ENCODE measurements around the gene TMEM143. TPM values are rescaled to one million over a fixed set of nuclear protein-coding genes. Genes with fewer than 3 reads are reported as not detected.
"Not testable (repeated sequence)": the region's sequence is repeated elsewhere in the genome, so short reads cannot be mapped to it uniquely, and the experiment has no call there.

The TMEM143 gene
- total RNA-seq, 2 experiments from 2014 or later, result 15.5 to 16.6 TPM

GRCh38 chr19:48394331-48395169, 30.8 kb upstream of the TMEM143 start:
- H3K9me3 Mint-ChIP-seq, result peaks cover 3% of the 10 kb centered on the region
- H3K4me3 Mint-ChIP-seq, result peak overlapping the region; percentile 49
- H3K36me3 Mint-ChIP-seq, result peaks cover under 1% of the 10 kb centered on the region
- peaks cover 50% of the 10 kb centered on the region for H3K27me3 Mint-ChIP-seq
- no peak for DNase-seq
- peaks cover 26% of the 10 kb centered on the region for H3K4me1 Mint-ChIP-seq
- no peak overlapping the region for H3K27ac Mint-ChIP-seq

- H3K36me3 Mint-ChIP-seq, result peaks cover 3% of the 10 kb centered on the region
- peak within 1 kb of the TSS; percentile 49 for H3K4me3 Mint-ChIP-seq
- no peaks in the 10 kb centered on the region for H3K9me3 Mint-ChIP-seq
- peaks cover 25% of the 10 kb centered on the region for H3K4me1 Mint-ChIP-seq
- H3K27ac Mint-ChIP-seq, result peak within 1 kb of the TSS; percentile 46
- peaks cover 50% of the 10 kb centered on the region for H3K27me3 Mint-ChIP-seq
- no peak for DNase-seq
These were observed 30.0 kb upstream of the TMEM143 start, which contains the start of gene GRIN2D for GRCh38 chr19:48393559-48394330. TSS of gene GRIN2D (plus strand) at chr19:48393668. CDS start at chr19:48398393, 4,725 bp downstream.

GRCh38 chr19:48392860-48393558, 29.3 kb upstream of the TMEM143 start:
- peaks cover 10% of the 10 kb centered on the region for H3K36me3 Mint-ChIP-seq
- H3K27ac Mint-ChIP-seq, result no peak overlapping the region
- H3K9me3 Mint-ChIP-seq, result no peaks in the 10 kb centered on the region
- no peak overlapping the region for H3K4me3 Mint-ChIP-seq
- H3K4me1 Mint-ChIP-seq, result peaks cover 27% of the 10 kb centered on the region
- peaks cover 48% of the 10 kb centered on the region for H3K27me3 Mint-ChIP-seq
- DNase-seq, result no peak

GRCh38 chr19:48392006-48392344, 28.2 kb upstream of the TMEM143 start:
- Mint-ChIP-seq H3K4me3 (peak overlapping the region; percentile 100), H3K36me3 (peaks cover 15% of the 10 kb centered on the region), H3K4me1 (peaks cover 22% of the 10 kb centered on the region), H3K27me3 (peaks cover 39% of the 10 kb centered on the region)
- not testable (repeated sequence) for DNase-seq, H3K27ac Mint-ChIP-seq, H3K9me3 Mint-ChIP-seq

GRCh38 chr19:48391100-48392005, 27.6 kb upstream of the TMEM143 start, which contains the start of gene KDELR1:
TSS of gene KDELR1 (minus strand) at chr19:48391551. CDS start at chr19:48391358, 193 bp downstream.
- peak; percentile 77 for DNase-seq
- peaks cover 34% of the 10 kb centered on the region for H3K27me3 Mint-ChIP-seq
- H3K36me3 Mint-ChIP-seq, result peaks cover 16% of the 10 kb centered on the region
- H3K9me3 Mint-ChIP-seq, result no peaks in the 10 kb centered on the region
- H3K27ac Mint-ChIP-seq, result peak within 1 kb of the TSS; percentile 98
- peak within 1 kb of the TSS; percentile 100 for H3K4me3 Mint-ChIP-seq
- H3K4me1 Mint-ChIP-seq, result peaks cover 22% of the 10 kb centered on the region

- Mint-ChIP-seq H3K36me3 (peaks cover 19% of the 10 kb centered on the region), H3K4me3 (peak overlapping the region; percentile 100), H3K4me1 (peaks cover 20% of the 10 kb centered on the region), H3K27me3 (peaks cover 25% of the 10 kb centered on the region), H3K27ac (peak overlapping the region; percentile 98), H3K9me3 (no peaks in the 10 kb centered on the region)
- DNase-seq, result peak; percentile 75
These were observed 26.7 kb upstream of the TMEM143 start for GRCh38 chr19:48390188-48391099.

- Mint-ChIP-seq H3K27ac (no peak overlapping the region), H3K27me3 (no peaks in the 10 kb centered on the region), H3K4me3 (no peak overlapping the region), H3K9me3 (no peaks in the 10 kb centered on the region), H3K36me3 (peaks cover 30% of the 10 kb centered on the region), H3K4me1 (peaks cover 11% of the 10 kb centered on the region)
- DNase-seq, result no peak
These were observed 23.2 kb upstream of the TMEM143 start for GRCh38 chr19:48386981-48387380.

GRCh38 chr19:48385461-48386087, 21.8 kb upstream of the TMEM143 start:
- Mint-ChIP-seq H3K27ac (no peak overlapping the region), H3K4me3 (no peak overlapping the region), H3K9me3 (no peaks in the 10 kb centered on the region), H3K36me3 (peaks cover 33% of the 10 kb centered on the region), H3K4me1 (peaks cover 11% of the 10 kb centered on the region), H3K27me3 (no peaks in the 10 kb centered on the region)
- no peak for DNase-seq

GRCh38 chr19:48382286-48382685, 18.5 kb upstream of the TMEM143 start:
- H3K4me3 Mint-ChIP-seq, result no peak overlapping the region
- H3K4me1 Mint-ChIP-seq, result no peaks in the 10 kb centered on the region
- H3K27me3 Mint-ChIP-seq, result no peaks in the 10 kb centered on the region
- peak overlapping the region; percentile 42 for H3K27ac Mint-ChIP-seq
- DNase-seq, result no peak
- peaks cover 22% of the 10 kb centered on the region for H3K36me3 Mint-ChIP-seq
- no peaks in the 10 kb centered on the region for H3K9me3 Mint-ChIP-seq

- Mint-ChIP-seq H3K27ac (no peak overlapping the region), H3K4me1 (no peaks in the 10 kb centered on the region), H3K4me3 (no peak overlapping the region), H3K9me3 (no peaks in the 10 kb centered on the region), H3K36me3 (peaks cover 19% of the 10 kb centered on the region), H3K27me3 (no peaks in the 10 kb centered on the region)
- no peak for DNase-seq
These were observed 17.6 kb upstream of the TMEM143 start for GRCh38 chr19:48381178-48381950.

- Mint-ChIP-seq H3K36me3 (peaks cover 12% of the 10 kb centered on the region), H3K27me3 (no peaks in the 10 kb centered on the region), H3K27ac (no peak overlapping the region), H3K9me3 (no peaks in the 10 kb centered on the region), H3K4me1 (no peaks in the 10 kb centered on the region), H3K4me3 (no peak overlapping the region)
- no peak for DNase-seq
These were observed 15.3 kb upstream of the TMEM143 start for GRCh38 chr19:48379058-48379457.

GRCh38 chr19:48378194-48378570, 14.4 kb upstream of the TMEM143 start:
- Mint-ChIP-seq H3K4me3 (no peak overlapping the region), H3K27ac (no peak overlapping the region), H3K9me3 (no peaks in the 10 kb centered on the region), H3K27me3 (no peaks in the 10 kb centered on the region), H3K4me1 (no peaks in the 10 kb centered on the region), H3K36me3 (peaks cover 8% of the 10 kb centered on the region)
- DNase-seq, result no peak

Data from activated naive CD8-positive, alpha-beta T cell treated with anti-CD3 and anti-CD28 coated beads for 36 hours (primary cell).